IMR-90 (cell line): ENCODE measurements around the gene WWC2. TPM values are rescaled to one million over a fixed set of nuclear protein-coding genes. Genes with fewer than 3 reads are reported as not detected.

Experiments
- ATAC-seq: fragments of 200-7000 bp; cut with Tn5 transposase; 2 replicates; pipeline ENCODE4 v1.9.1; 2020; ENCODE audit warnings: low read depth, mild to moderate bottlenecking, moderate library complexity
- BruUV-seq: library from RNA; stranded (reverse); fragments of 400-500 nt; replicated peaks from 2 replicates; lab custom pipeline; 2021; lab: Mats Ljungman, UMichigan
- CTCF ChIA-PET: fragments of 300-600 bp; formaldehyde crosslinking; extraction: SDS; loops from one replicate; lab custom pipeline; 2021; ENCODE audit warnings: antibody characterized with exemption; lab: Yijun Ruan, JAX
- POLR2A ChIA-PET: fragments of 300-600 bp; sonication (Branson Sonifier 250); formaldehyde crosslinking; loops from one replicate; lab custom pipeline; 2022; ENCODE audit warnings: antibody characterized with exemption; ENCODE audit not compliant: unreplicated experiment; lab: Charles Lee
- DNase-seq: peaks from one replicate; pipeline ENCODE4 v3.0.0; 2013
- H2AFZ ChIP-seq: replicated peaks from 2 replicates; pipeline ENCODE3; 2013; ENCODE audit warnings: low read length, mild to moderate bottlenecking; ENCODE audit not compliant: poor library complexity
- H2AK5ac ChIP-seq: 2 replicates; pipeline ENCODE4 v1.6.1; 2013; ENCODE audit warnings: low read depth, low read length, inconsistent platforms
- H2AK9ac ChIP-seq: replicated peaks from 2 replicates; pipeline ENCODE3; 2013; ENCODE audit warnings: mild to moderate bottlenecking, low read depth, low read length, moderate library complexity; ENCODE audit not compliant: poor library complexity
- H2BK120ac ChIP-seq: 2 replicates; pipeline ENCODE4 v1.6.1; 2013; ENCODE audit warnings: low read depth, low read length, inconsistent platforms
- H2BK15ac ChIP-seq: 3 replicates; pipeline ENCODE4 v1.6.1; 2013; ENCODE audit warnings: low read depth, low read length, inconsistent platforms
- H2BK20ac ChIP-seq: 2 replicates; pipeline ENCODE4 v1.6.1; 2013; ENCODE audit warnings: low read depth, mild to moderate bottlenecking, inconsistent platforms, low read length, moderate library complexity
- H2BK5ac ChIP-seq: 2 replicates; pipeline ENCODE4 v1.6.1; 2013; ENCODE audit warnings: mild to moderate bottlenecking, low read depth, low read length, inconsistent platforms; ENCODE audit not compliant: poor library complexity, severe bottlenecking
- H3K14ac ChIP-seq: replicated peaks from 2 replicates; pipeline ENCODE4 v1.6.1; 2013; ENCODE audit warnings: low read depth, low read length, inconsistent platforms
- H3K18ac ChIP-seq: 2 replicates; pipeline ENCODE4 v1.6.1; 2013; ENCODE audit warnings: low read depth, low read length, control low read depth
- H3K23ac ChIP-seq: 2 replicates; pipeline ENCODE4 v1.6.1; 2013; ENCODE audit warnings: low read depth, low read length, inconsistent platforms
- H3K27ac ChIP-seq: 2 replicates; pipeline ENCODE4 v1.5.1; 2013; ENCODE audit warnings: mild to moderate bottlenecking, control low read depth, low read length; ENCODE audit not compliant: insufficient read depth
- H3K27me3 ChIP-seq: 2 replicates; pipeline ENCODE4 v1.6.1; 2013; ENCODE audit warnings: low read length; ENCODE audit not compliant: control insufficient read depth, insufficient read depth
- H3K36me3 ChIP-seq: 2 replicates; pipeline ENCODE4 v1.6.1; 2013; ENCODE audit warnings: low read length, mixed read lengths; ENCODE audit not compliant: control insufficient read depth, insufficient read depth
- H3K4ac ChIP-seq: 2 replicates; pipeline ENCODE4 v1.6.1; 2013; ENCODE audit warnings: low read depth, low read length, inconsistent platforms
- H3K4me1 ChIP-seq: 2 replicates; pipeline ENCODE4 v1.6.1; 2013; ENCODE audit warnings: low read length, mixed read lengths; ENCODE audit not compliant: control insufficient read depth, insufficient read depth
- H3K4me2 ChIP-seq: 2 replicates; pipeline ENCODE4 v1.6.1; 2013; ENCODE audit warnings: low read depth, mild to moderate bottlenecking, control low read depth, low read length, moderate library complexity
- H3K4me3 ChIP-seq: 2 replicates; pipeline ENCODE4 v1.5.1; 2013; ENCODE audit warnings: low read depth, mild to moderate bottlenecking, control low read depth, low read length, moderate library complexity; ENCODE audit not compliant: insufficient read depth
- H3K56ac ChIP-seq: 2 replicates; pipeline ENCODE4 v1.6.1; 2013; ENCODE audit warnings: low read length, inconsistent platforms; ENCODE audit not compliant: insufficient read depth; ENCODE audit errors: extremely low read depth
- H3K79me1 ChIP-seq, 2 experiments: 2 replicates each; pipeline ENCODE4 v1.6.1; 2013; ENCODE audit warnings: low read length in 2 of 2, inconsistent platforms in 1 of 2, low read depth in 1 of 2
- H3K9ac ChIP-seq: 2 replicates; pipeline ENCODE4 v1.6.1; 2013; ENCODE audit warnings: low read depth, low read length, control low read depth
- H3K9me1 ChIP-seq: 2 replicates; pipeline ENCODE4 v1.6.1; 2013; ENCODE audit warnings: low read length, inconsistent platforms; ENCODE audit not compliant: insufficient read depth
- H3K9me3 ChIP-seq: 2 replicates; pipeline ENCODE4 v1.6.1; 2013; ENCODE audit warnings: low read length; ENCODE audit not compliant: control insufficient read depth, insufficient read depth
- H4K20me1 ChIP-seq: 2 replicates; pipeline ENCODE4 v1.6.1; 2013; ENCODE audit warnings: low read length, inconsistent platforms; ENCODE audit not compliant: insufficient read depth
- H4K5ac ChIP-seq: 2 replicates; pipeline ENCODE4 v1.6.1; 2013; ENCODE audit warnings: mild to moderate bottlenecking, low read depth, low read length, control low read depth
- H4K8ac ChIP-seq, 2 experiments: 2 replicates each; pipeline ENCODE4 v1.6.1; 2013; ENCODE audit warnings: low read depth in 2 of 2, low read length in 2 of 2, control low read depth in 1 of 2, inconsistent platforms in 1 of 2
- H4K91ac ChIP-seq: 2 replicates; pipeline ENCODE4 v1.6.1; 2013; ENCODE audit warnings: low read depth, low read length, inconsistent platforms; ENCODE audit not compliant: insufficient read depth
- BHLHE40 ChIP-seq: fragments of 150-350 bp; IDR thresholded peaks from 2 replicates; pipeline ENCODE4 v1.6.1; 2016; ENCODE audit warnings: mild to moderate bottlenecking, low read depth, low read length
- CEBPB ChIP-seq: IDR thresholded peaks from 2 replicates; pipeline ENCODE4 v1.6.1; 2012; ENCODE audit warnings: low read depth, low read length, improper control_type of control experiment
- CHD1 ChIP-seq: IDR thresholded peaks from 2 replicates; pipeline ENCODE4 v1.6.1; 2012; ENCODE audit warnings: low read depth, low read length, improper control_type of control experiment
- FOS ChIP-seq: fragments of 150-350 bp; IDR thresholded peaks from 2 replicates; pipeline ENCODE4 v1.6.1; 2016; ENCODE audit warnings: low read depth, low read length
- MAFK ChIP-seq: IDR thresholded peaks from 2 replicates; pipeline ENCODE4 v1.6.1; 2012; ENCODE audit warnings: low read depth, low read length, improper control_type of control experiment
- MAZ ChIP-seq: IDR thresholded peaks from 2 replicates; pipeline ENCODE4 v1.6.1; 2012; ENCODE audit warnings: low read depth, mild to moderate bottlenecking, low read length, improper control_type of control experiment, moderate library complexity, borderline replicate concordance
- MXI1 ChIP-seq: IDR thresholded peaks from 2 replicates; pipeline ENCODE4 v1.6.1; 2012; ENCODE audit warnings: low read depth, mild to moderate bottlenecking, low read length, moderate library complexity, borderline replicate concordance
- NFE2L2 ChIP-seq: fragments of 150-350 bp; IDR thresholded peaks from 2 replicates; pipeline ENCODE4 v1.6.1; 2016; ENCODE audit warnings: low read depth, mild to moderate bottlenecking, low read length
- POLR2A ChIP-seq: IDR thresholded peaks from 2 replicates; pipeline ENCODE4 v1.6.1; 2012; ENCODE audit warnings: mild to moderate bottlenecking, low read depth, low read length
- RAD21 ChIP-seq: IDR thresholded peaks from 2 replicates; pipeline ENCODE4 v1.6.1; 2012; ENCODE audit warnings: low read length, improper control_type of control experiment
- RCOR1 ChIP-seq: IDR thresholded peaks from 2 replicates; pipeline ENCODE4 v1.6.1; 2012; ENCODE audit warnings: mild to moderate bottlenecking, low read length, improper control_type of control experiment; ENCODE audit not compliant: insufficient replicate concordance
- RFX5 ChIP-seq: IDR thresholded peaks from 2 replicates; pipeline ENCODE4 v1.8.0; 2012; ENCODE audit warnings: low read depth, mild to moderate bottlenecking, low read length, moderate library complexity
- SMC3 ChIP-seq: fragments of 150-350 bp; IDR thresholded peaks from 2 replicates; pipeline ENCODE4 v1.6.1; 2016; ENCODE audit warnings: low read depth, mild to moderate bottlenecking, antibody characterized with exemption, low read length, moderate library complexity
- WGBS, 2 experiments: methylation state at CpG; one replicate each; pipeline versions ENCODE4 v1.1.5 to v1.1.7; 2013; ENCODE audit warnings: missing lambda C conversion rate in 2 of 2; ENCODE audit not compliant: insufficient read length in 1 of 2; ENCODE audit errors: extremely low coverage in 2 of 2; 5-methylcytosine and 5-hydroxymethylcytosine counted together
- dilution Hi-C: fragments of 300-500 bp; cut with HindIII; formaldehyde crosslinking; loops from one replicate; pipeline ENCODE4 v1.14.3; 2018; ENCODE audit warnings: low sequenced_read_pairs; ENCODE audit not compliant: unreplicated experiment
- in situ Hi-C: fragments of 300-500 bp; cut with MboI; formaldehyde crosslinking; loops from 3 replicates; pipeline ENCODE4 v1.14.3; 2019; ENCODE audit warnings: low sequenced_read_pairs, inconsistent platforms, mixed read lengths
- intact Hi-C: fragments of 100-400 bp; cut with micrococcal nuclease; formaldehyde crosslinking; loops from 2 replicates; pipeline ENCODE4 v1.10.0; 2022
- polyA plus RNA-seq, 3 experiments: library from polyadenylated mRNA; depleted of rRNA; stranded (reverse); fragments of >200 nt; gene quantifications; 2 replicates each; pipeline ENCODE4 v1.2.3, GENCODE V29; 2012; ENCODE audit warnings: low replicate concordance in 1 of 3
- total RNA-seq: library from RNA; depleted of rRNA; stranded (reverse); fragments of >200 nt; gene quantifications from 2 replicates; pipeline ENCODE4 v1.2.3, GENCODE V29; 2012
- TF ChIP-seq, protein P1 (sequence below): fragments of 150-350 bp; IDR thresholded peaks from 2 replicates; pipeline ENCODE4 v1.6.1; 2016; ENCODE audit warnings: low read depth, mild to moderate bottlenecking, low read length, moderate library complexity, borderline replicate concordance
- TF ChIP-seq, protein P2 (sequence below): fragments of 150-350 bp; IDR thresholded peaks from 2 replicates; pipeline ENCODE4 v1.6.1; 2017; ENCODE audit warnings: mild to moderate bottlenecking, antibody characterized with exemption, low read length, low read depth
- TF ChIP-seq, protein P3 (sequence below): conservative IDR thresholded peaks from 2 replicates; pipeline ENCODE4 v1.5.1; 2012; ENCODE audit warnings: mild to moderate bottlenecking, low read depth, low read length, improper control_type of control experiment

WWC2 gene
- total and polyA plus RNA-seq, 2 of the 4 experiments (the other 2 are of a cell fraction) = 26.6 to 27.4 TPM

DNA sequence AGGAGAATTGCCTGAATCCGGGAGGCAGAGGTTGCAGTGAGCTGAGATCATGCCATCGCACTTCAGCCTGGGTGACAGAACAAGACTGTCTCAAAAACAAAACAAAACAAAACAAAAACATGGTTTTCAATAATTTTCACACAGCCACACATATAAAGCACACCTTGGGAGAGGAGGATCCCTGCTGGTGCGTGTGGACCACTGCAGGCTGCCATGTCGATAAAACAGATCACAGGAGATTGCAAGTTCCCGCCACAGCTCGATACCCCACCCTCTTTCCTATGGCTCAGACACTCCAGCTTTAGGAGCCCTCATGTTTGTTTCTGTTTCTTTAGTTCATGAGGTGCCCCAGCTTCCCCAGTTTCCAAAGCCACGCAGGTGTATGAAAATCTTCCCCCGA lies 254.5 kb downstream of the WWC2 start:
- Histone ChIP-seq H3K79me1 (no peaks in the 10 kb centered on the region), H3K27ac (no peak overlapping the region), H3K4me3 (no peak overlapping the region), H3K9me1 (no peaks in the 10 kb centered on the region), H2BK120ac (no peak overlapping the region), H3K14ac (no peak overlapping the region), H4K91ac (no peak overlapping the region), H3K23ac (no peak overlapping the region), H4K5ac (no peak overlapping the region), H4K20me1 (no peaks in the 10 kb centered on the region), H3K18ac (no peak overlapping the region), H2BK5ac (no peak overlapping the region), H2AK5ac (no peak overlapping the region), H3K4me1 (peaks cover 4% of the 10 kb centered on the region; the same call in 1 of the 2 replicates), H3K27me3 (no peaks in the 10 kb centered on the region), H3K4ac (no peak overlapping the region), H3K36me3 (no peaks in the 10 kb centered on the region), H2AFZ (no peak overlapping the region), H2AK9ac (no peak overlapping the region), H2BK20ac (no peak overlapping the region), H3K4me2 (no peak overlapping the region), H4K8ac (no peak overlapping the region), H2BK15ac (no peak overlapping the region), H3K56ac (no peak overlapping the region), H3K9me3 (no peaks in the 10 kb centered on the region), H3K9ac (no peak overlapping the region)
- 96% methylated on average over 3 of the region's 8 CpGs; no CpG with 5 or more reads in 1 of the 2 experiments for WGBS, 2 experiments
- BruUV-seq = no TSS peak
- dilution Hi-C loops (no loop called here), in situ Hi-C loops (no loop called here), intact Hi-C loops (no loop called here)
- ChIA-PET CTCF (no interaction called here), POLR2A (no interaction called here)
- TF ChIP-seq FOS = no peak
- no peak for TF ChIP-seq RFX5
- TF ChIP-seq, protein P1, sequence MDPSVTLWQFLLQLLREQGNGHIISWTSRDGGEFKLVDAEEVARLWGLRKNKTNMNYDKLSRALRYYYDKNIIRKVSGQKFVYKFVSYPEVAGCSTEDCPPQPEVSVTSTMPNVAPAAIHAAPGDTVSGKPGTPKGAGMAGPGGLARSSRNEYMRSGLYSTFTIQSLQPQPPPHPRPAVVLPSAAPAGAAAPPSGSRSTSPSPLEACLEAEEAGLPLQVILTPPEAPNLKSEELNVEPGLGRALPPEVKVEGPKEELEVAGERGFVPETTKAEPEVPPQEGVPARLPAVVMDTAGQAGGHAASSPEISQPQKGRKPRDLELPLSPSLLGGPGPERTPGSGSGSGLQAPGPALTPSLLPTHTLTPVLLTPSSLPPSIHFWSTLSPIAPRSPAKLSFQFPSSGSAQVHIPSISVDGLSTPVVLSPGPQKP = no peak
- TF ChIP-seq CHD1 = no peak
- no peak for TF ChIP-seq RCOR1
- no peak for TF ChIP-seq SMC3
- TF ChIP-seq POLR2A = no peak
- no peak for TF ChIP-seq MAZ
- TF ChIP-seq, protein P2, sequence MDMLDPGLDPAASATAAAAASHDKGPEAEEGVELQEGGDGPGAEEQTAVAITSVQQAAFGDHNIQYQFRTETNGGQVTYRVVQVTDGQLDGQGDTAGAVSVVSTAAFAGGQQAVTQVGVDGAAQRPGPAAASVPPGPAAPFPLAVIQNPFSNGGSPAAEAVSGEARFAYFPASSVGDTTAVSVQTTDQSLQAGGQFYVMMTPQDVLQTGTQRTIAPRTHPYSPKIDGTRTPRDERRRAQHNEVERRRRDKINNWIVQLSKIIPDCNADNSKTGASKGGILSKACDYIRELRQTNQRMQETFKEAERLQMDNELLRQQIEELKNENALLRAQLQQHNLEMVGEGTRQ = no peak
- TF ChIP-seq MXI1 = no peak
- TF ChIP-seq NFE2L2 = no peak
- TF ChIP-seq, protein P3, sequence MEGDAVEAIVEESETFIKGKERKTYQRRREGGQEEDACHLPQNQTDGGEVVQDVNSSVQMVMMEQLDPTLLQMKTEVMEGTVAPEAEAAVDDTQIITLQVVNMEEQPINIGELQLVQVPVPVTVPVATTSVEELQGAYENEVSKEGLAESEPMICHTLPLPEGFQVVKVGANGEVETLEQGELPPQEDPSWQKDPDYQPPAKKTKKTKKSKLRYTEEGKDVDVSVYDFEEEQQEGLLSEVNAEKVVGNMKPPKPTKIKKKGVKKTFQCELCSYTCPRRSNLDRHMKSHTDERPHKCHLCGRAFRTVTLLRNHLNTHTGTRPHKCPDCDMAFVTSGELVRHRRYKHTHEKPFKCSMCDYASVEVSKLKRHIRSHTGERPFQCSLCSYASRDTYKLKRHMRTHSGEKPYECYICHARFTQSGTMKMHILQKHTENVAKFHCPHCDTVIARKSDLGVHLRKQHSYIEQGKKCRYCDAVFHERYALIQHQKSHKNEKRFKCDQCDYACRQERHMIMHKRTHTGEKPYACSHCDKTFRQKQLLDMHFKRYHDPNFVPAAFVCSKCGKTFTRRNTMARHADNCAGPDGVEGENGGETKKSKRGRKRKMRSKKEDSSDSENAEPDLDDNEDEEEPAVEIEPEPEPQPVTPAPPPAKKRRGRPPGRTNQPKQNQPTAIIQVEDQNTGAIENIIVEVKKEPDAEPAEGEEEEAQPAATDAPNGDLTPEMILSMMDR = no peak
- no peak for TF ChIP-seq RAD21
- no peak for TF ChIP-seq MAFK
- no peak for TF ChIP-seq CEBPB
- TF ChIP-seq BHLHE40 = no peak
- no peak for DNase-seq
- ATAC-seq = no peak
